Dendritic cell treated with granulocyte-macrophage colony-stimulating factor and Interleukin-4, amounts not matched to agents 40 ng/mL and 50 ng/mL, for 4 days (primary cell): ENCODE measurements around the gene YWHAE.
"Not testable (repeated sequence)": the region's sequence is repeated elsewhere in the genome, so short reads cannot be mapped to it uniquely, and the experiment has no call there.

Source experiments
- H3K27ac Mint-ChIP-seq: one replicate; pipeline ENCODE4 v1.8.0; 2022; ENCODE audit warnings: mild to moderate bottlenecking, mixed read lengths
- H3K27me3 Mint-ChIP-seq: one replicate; pipeline ENCODE4 v1.8.0; 2022; ENCODE audit warnings: mild to moderate bottlenecking, mixed read lengths
- H3K36me3 Mint-ChIP-seq: one replicate; pipeline ENCODE4 v1.8.0; 2022; ENCODE audit warnings: low read depth, mixed read lengths
- H3K4me1 Mint-ChIP-seq: one replicate; pipeline ENCODE4 v1.8.0; 2022; ENCODE audit warnings: low read depth, mixed read lengths
- H3K4me3 Mint-ChIP-seq: one replicate; pipeline ENCODE4 v1.8.0; 2022; ENCODE audit warnings: mild to moderate bottlenecking, moderate library complexity, mixed read lengths
- H3K9me3 Mint-ChIP-seq: one replicate; pipeline ENCODE4 v1.8.0; 2022; ENCODE audit warnings: mixed read lengths
- intact Hi-C: fragments of 100-400 bp; cut with micrococcal nuclease; formaldehyde crosslinking; loops from one replicate; pipeline ENCODE4 v1.15.0; 2022

The YWHAE gene

GRCh38 chr17:1352530-1352929 lies 47.5 kb downstream of the YWHAE start:
- H3K4me1 Mint-ChIP-seq, H3K9me3 Mint-ChIP-seq, H3K27ac Mint-ChIP-seq, intact Hi-C loops, H3K27me3 Mint-ChIP-seq, H3K4me3 Mint-ChIP-seq: not testable (repeated sequence)
- peaks cover 95% of the 10 kb centered on the region for H3K36me3 Mint-ChIP-seq

DNA sequence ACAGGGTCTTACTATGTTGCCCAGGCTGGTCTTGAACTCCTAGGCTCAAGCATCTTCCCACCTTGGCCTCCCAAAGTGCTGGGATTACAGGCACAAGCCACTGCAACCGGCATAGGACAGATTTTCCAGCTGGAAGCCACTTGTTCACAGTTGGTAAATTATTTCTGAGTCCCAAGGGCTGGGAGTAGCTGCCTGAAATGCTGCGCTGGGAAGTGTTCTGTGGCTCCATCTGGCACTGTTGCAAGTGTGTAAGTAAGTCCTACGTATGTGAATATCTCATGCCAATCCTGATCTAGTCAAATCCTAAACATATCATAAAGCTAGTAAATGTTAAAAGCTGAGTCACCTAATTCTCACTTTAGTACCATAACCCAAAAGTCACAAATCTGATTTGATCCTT lies 48.1 kb downstream of the YWHAE start:
- intact Hi-C loops = no loop called here
- peaks cover 6% of the 10 kb centered on the region for H3K4me1 Mint-ChIP-seq
- H3K27me3 Mint-ChIP-seq = no peaks in the 10 kb centered on the region
- no peak overlapping the region for H3K27ac Mint-ChIP-seq
- no peak overlapping the region for H3K4me3 Mint-ChIP-seq
- no peaks in the 10 kb centered on the region for H3K9me3 Mint-ChIP-seq
- peaks cover 98% of the 10 kb centered on the region for H3K36me3 Mint-ChIP-seq

DNA sequence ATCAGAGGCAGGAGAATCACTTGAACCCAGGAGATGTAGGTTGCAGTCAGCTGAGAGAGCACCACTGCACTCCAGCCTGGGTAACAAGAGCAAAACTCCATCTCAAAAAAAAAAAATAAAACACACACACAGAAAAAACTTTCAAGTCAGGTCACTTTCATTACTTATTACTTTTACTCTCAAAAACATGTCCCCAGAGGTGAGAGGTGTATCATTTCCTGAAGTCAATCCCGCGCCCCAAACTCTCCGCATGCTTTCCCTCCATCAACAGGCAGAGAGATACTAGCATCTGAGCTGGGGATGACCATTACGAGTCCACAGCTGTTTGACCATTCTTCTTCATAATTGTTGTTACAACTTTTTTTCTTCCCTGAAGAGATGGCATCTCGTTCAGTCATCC lies 48.7 kb downstream of the YWHAE start:
- H3K27ac Mint-ChIP-seq = no peak overlapping the region
- intact Hi-C loops = no loop called here
- peaks cover 6% of the 10 kb centered on the region for H3K4me1 Mint-ChIP-seq
- no peaks in the 10 kb centered on the region for H3K27me3 Mint-ChIP-seq
- no peaks in the 10 kb centered on the region for H3K9me3 Mint-ChIP-seq
- peaks cover 97% of the 10 kb centered on the region for H3K36me3 Mint-ChIP-seq
- H3K4me3 Mint-ChIP-seq = no peak overlapping the region

DNA sequence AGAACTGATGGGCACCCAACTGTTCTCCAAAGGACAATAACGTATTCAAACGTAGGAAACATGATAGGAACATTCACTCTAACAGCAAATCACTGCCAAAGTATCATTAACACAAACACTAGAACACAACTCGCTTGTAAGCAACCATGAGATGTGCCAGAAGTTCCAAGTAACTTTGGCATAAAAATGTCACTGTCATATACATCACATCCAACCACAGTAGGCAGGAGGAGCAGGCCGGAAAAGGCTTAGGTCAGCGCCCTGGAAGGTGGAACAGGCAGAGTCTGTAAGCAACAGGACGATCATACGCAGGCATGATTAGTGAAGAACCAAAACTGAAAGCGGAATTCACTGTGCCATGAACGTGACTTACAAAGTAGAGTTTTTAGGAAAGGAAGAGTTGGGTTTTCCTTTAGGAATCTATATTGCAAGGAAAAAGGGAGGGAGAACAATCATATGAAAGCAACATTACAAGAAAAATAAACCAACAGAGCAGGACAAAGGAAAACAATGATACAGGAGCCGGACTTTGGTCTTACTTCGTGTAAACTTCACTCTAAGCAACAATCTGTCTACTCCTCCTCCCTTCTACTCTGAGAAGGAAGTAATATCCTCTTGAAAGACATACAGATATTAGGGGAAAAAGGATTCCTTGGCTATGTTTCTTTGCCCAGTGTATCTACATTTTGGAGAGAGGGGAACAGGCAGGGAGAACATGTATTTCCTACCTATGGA lies 52.3 kb downstream of the YWHAE start:
- Mint-ChIP-seq H3K36me3 (peaks cover 97% of the 10 kb centered on the region), H3K4me1 (peaks cover 15% of the 10 kb centered on the region), H3K27me3 (no peaks in the 10 kb centered on the region), H3K4me3 (peak overlapping the region; percentile 24), H3K9me3 (no peaks in the 10 kb centered on the region), H3K27ac (peak overlapping the region; percentile 22)
- intact Hi-C loops = no loop called here

- intact Hi-C loops = no loop called here
- Mint-ChIP-seq H3K36me3 (peaks cover 64% of the 10 kb centered on the region), H3K9me3 (no peaks in the 10 kb centered on the region), H3K4me3 (no peak overlapping the region), H3K27me3 (no peaks in the 10 kb centered on the region), H3K27ac (no peak overlapping the region), H3K4me1 (peaks cover 17% of the 10 kb centered on the region)
Measured at GRCh38 chr17:1344521-1344920, 55.5 kb downstream of the YWHAE start.

GRCh38 chr17:1343554-1343953 lies 56.5 kb downstream of the YWHAE start:
- Mint-ChIP-seq H3K4me3 (no peak overlapping the region), H3K4me1 (peaks cover 17% of the 10 kb centered on the region), H3K9me3 (no peaks in the 10 kb centered on the region), H3K27ac (no peak overlapping the region), H3K36me3 (peaks cover 55% of the 10 kb centered on the region), H3K27me3 (no peaks in the 10 kb centered on the region)
- intact Hi-C loops = no loop called here

DNA sequence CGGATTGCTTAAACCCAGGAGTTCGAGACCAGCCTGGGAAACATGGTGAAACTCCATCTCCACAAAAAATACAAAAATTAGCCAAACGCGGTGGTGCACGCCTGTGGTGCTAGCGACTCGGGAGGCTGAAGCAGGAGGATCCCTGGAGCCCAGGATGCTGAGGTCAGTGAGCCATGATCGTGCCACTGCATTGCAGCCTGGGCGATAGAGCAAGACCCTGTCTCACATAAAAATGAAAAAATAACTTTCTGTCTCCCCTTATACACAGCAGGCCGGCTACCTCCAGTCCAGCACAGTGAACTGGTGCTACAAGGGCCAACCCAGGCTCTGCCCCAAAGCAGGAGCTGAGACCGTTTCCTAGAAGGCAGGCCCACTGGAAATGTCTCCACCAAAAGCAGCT lies 59.7 kb downstream of the YWHAE start:
- Mint-ChIP-seq H3K4me1 (peaks cover 11% of the 10 kb centered on the region), H3K36me3 (peaks cover 25% of the 10 kb centered on the region), H3K9me3 (no peaks in the 10 kb centered on the region), H3K27ac (no peak overlapping the region), H3K4me3 (no peak overlapping the region), H3K27me3 (no peaks in the 10 kb centered on the region)
- intact Hi-C loops = no loop called here

DNA sequence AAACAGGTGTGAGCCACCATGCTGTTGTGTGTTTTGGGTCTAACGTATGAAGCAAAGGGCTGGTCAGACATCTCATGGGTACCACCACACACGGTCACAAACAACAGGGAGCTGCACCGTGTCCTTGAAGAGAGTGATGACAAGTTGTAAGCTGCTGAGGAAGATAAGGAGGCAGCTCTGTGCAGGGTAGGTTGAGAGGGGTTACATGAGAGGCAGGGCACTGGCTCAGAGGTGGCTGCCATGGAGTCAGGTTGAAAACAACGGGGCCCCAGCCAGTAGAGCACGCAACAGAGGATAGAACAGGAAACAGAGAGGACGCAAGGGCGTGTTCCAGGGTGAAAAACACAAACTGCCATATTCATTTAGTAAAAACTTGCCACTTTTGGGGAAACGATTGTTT lies 68.3 kb downstream of the YWHAE start:
- Mint-ChIP-seq H3K27me3 (peaks cover 50% of the 10 kb centered on the region), H3K9me3 (no peaks in the 10 kb centered on the region), H3K36me3 (no peaks in the 10 kb centered on the region), H3K27ac (no peak overlapping the region), H3K4me1 (peaks cover 12% of the 10 kb centered on the region), H3K4me3 (no peak overlapping the region)
- intact Hi-C loops = loop anchor here (1.0 to 5.0 kb wide), 2 partner anchors 54 to 72 kb away; partner anchors contain the start of gene TRARG1

- H3K27me3 Mint-ChIP-seq = peaks cover 51% of the 10 kb centered on the region
- intact Hi-C loops = loop anchor here (5.0 kb wide), 1 partner anchor 53 kb away; the partner anchor contains the start of gene TRARG1
- peaks cover 12% of the 10 kb centered on the region for H3K4me1 Mint-ChIP-seq
- H3K4me3 Mint-ChIP-seq = no peak overlapping the region
- no peak overlapping the region for H3K27ac Mint-ChIP-seq
- no peaks in the 10 kb centered on the region for H3K36me3 Mint-ChIP-seq
- no peaks in the 10 kb centered on the region for H3K9me3 Mint-ChIP-seq
Measured at GRCh38 chr17:1329745-1330343, 70.2 kb downstream of the YWHAE start.

- intact Hi-C loops = no loop called here
Measured at GRCh38 chr17:1328437-1328836, 71.6 kb downstream of the YWHAE start.

DNA sequence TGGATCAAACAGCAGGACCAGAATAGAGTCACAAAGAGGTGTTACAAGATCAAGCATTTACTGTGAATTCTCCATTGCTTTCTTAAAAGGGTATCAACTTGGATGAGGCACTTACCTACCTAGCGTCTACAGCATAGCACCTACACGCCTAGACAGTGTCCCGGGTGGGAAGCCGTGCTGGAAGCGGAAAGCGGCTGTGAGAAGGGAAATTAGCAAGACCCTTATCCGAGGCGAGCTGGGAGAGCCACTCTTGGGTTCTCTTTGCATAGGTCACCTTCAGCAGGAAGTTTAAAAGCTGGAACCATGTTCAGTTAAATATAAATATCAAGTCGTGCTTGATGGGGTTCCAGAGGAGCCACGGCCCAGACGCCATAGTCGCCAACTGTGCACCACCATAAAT lies 74.3 kb downstream of the YWHAE start:
- no peaks in the 10 kb centered on the region for H3K9me3 Mint-ChIP-seq
- H3K4me3 Mint-ChIP-seq = no peak overlapping the region
- no peaks in the 10 kb centered on the region for H3K36me3 Mint-ChIP-seq
- H3K27me3 Mint-ChIP-seq = peaks cover 49% of the 10 kb centered on the region
- H3K4me1 Mint-ChIP-seq = no peaks in the 10 kb centered on the region
- intact Hi-C loops = no loop called here
- H3K27ac Mint-ChIP-seq = no peak overlapping the region

More at GRCh38 chr17:1328437-1328836, 71.6 kb downstream of the YWHAE start:
- H3K27me3 Mint-ChIP-seq = peaks cover 57% of the 10 kb centered on the region
- H3K36me3 Mint-ChIP-seq = no peaks in the 10 kb centered on the region
- no peaks in the 10 kb centered on the region for H3K9me3 Mint-ChIP-seq
- H3K4me3 Mint-ChIP-seq = no peak overlapping the region
- no peak overlapping the region for H3K27ac Mint-ChIP-seq
- H3K4me1 Mint-ChIP-seq = peaks cover 12% of the 10 kb centered on the region

DNA sequence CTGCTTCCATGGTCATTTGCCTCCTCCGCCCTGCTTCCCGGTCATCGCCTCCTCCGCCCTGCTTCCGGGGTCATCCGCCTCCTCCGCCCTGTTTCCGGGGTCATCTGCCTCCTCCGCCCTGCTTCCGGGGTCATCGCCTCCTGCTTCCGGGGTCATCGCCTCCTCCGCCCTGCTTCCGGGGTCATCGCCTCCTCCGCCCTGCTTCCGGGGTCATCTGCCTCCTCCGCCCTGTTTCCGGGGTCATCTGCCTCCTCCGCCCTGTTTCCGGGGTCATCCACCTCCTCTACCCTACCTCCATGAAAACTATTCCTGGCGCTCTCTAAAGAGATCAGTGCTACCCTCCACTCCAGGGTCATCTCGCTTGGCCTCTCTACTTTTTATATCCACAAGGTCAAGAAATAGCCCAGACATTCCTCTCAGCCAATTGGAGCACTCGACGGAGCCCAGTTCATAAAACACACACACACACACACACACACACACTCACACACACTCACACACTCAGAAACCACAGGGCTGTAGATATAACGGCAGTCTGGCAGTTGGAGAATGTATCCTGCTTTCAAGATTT lies 75.7 kb downstream of the YWHAE start:
- Mint-ChIP-seq H3K36me3 (no peaks in the 10 kb centered on the region), H3K9me3 (no peaks in the 10 kb centered on the region), H3K27ac (no peak overlapping the region), H3K4me1 (no peaks in the 10 kb centered on the region), H3K4me3 (no peak overlapping the region), H3K27me3 (peaks cover 47% of the 10 kb centered on the region)
- intact Hi-C loops = no loop called here

DNA sequence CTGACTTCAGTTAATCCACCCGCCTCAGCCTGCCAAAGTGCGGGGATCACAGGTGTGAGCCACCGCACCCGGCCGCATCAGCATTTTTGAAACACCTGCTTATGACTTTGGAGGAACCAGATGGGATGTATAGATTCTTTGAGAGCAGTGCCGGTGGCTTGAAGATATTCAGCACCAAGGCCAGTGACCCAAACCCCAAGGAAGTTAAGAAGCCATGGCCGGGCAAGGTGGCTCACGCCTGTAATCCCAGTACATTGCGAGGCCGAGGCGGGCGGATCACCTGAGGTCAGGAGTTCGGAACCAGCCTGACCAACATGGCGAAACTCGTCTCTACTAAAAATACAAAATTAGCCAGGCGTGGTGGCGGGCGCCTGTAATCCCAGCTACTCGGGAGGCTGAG lies 76.7 kb downstream of the YWHAE start:
- no peaks in the 10 kb centered on the region for H3K9me3 Mint-ChIP-seq
- intact Hi-C loops = no loop called here
- no peak overlapping the region for H3K4me3 Mint-ChIP-seq
- H3K4me1 Mint-ChIP-seq = no peaks in the 10 kb centered on the region
- peaks cover 46% of the 10 kb centered on the region for H3K27me3 Mint-ChIP-seq
- no peak overlapping the region for H3K27ac Mint-ChIP-seq
- no peaks in the 10 kb centered on the region for H3K36me3 Mint-ChIP-seq

- H3K4me1 Mint-ChIP-seq = no peaks in the 10 kb centered on the region
- no peak overlapping the region for H3K4me3 Mint-ChIP-seq
- intact Hi-C loops = no loop called here
- peaks cover 45% of the 10 kb centered on the region for H3K27me3 Mint-ChIP-seq
- H3K9me3 Mint-ChIP-seq = no peaks in the 10 kb centered on the region
- no peaks in the 10 kb centered on the region for H3K36me3 Mint-ChIP-seq
- no peak overlapping the region for H3K27ac Mint-ChIP-seq
Measured at GRCh38 chr17:1322480-1322879, 77.5 kb downstream of the YWHAE start.
